Hematopoietic multipotent progenitor cell treated with erythropoietin and hydrocortisone succinate and interleukin-3 and kit ligand, for 4 days (in vitro differentiated cells): ENCODE data around the gene BEST4.
"Not testable (repeated sequence)": the region's sequence is repeated elsewhere in the genome, so short reads cannot be mapped to it uniquely, and the experiment has no call there.

Experiments
- DNase-seq: peaks from one replicate; pipeline ENCODE4 v3.0.0-alpha.2; 2015

Gene BEST4

GRCh38 chr1:44788120-44788860 is at the start of gene BEST4:
Gene BEST4 (minus strand): TSS chr1:44788170. CDS start chr1:44787705, 465 bp downstream.
- no peak for DNase-seq

DNA sequence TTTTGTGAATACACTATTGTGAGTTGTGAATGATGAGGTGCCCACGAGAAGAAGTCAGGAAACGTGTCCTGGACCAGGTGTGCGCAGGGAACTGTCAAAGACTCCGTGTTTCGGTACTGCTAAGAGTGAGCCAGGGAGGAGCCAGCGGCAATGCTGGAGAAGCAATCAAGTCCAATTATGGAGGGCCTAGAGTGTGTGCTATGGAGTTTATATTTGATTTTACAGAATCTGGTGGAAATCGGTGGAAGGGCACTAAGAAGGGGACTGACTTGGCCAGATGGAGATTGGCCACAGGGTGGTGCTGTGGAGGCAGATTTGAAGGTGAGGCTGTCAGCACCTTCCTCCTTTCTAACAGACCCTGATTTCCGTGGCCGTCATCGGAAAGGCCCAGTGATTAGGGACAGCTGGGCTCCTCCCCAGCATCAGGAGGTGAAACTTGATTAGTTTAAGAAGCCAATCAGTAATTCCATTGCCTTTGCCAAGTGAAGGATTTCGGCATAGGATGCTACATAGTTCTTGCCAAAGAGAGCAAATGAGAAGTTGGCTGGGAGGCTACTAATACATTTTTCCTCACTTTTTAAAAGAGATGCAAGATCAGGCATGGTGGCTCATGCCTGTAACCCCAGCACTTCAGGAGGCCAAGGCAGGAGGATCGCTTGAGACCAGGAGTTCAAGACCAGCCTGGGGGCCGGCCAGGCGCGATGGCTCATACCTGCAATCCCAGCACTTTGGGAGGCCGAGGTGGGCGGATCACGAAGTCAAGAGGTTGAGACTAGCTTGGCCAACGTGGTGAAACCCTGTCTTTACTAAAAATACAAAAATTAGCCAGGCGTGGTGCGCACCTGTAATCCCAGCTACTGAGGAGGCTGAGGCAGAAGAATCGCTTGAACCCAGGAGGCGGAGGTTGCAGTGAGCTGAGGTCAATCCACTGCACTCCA is 48.0 kb upstream of the BEST4 start:
- DNase-seq = peak; percentile 94

- DNase-seq = peak; percentile 49
These were observed 46.4 kb upstream of the BEST4 start for GRCh38 chr1:44834328-44834727.

- DNase-seq = peak; percentile 75
These were observed 44.2 kb upstream of the BEST4 start for GRCh38 chr1:44832056-44832705.

- peak; percentile 47 for DNase-seq
These were observed 43.5 kb upstream of the BEST4 start for GRCh38 chr1:44831516-44831915.

DNA sequence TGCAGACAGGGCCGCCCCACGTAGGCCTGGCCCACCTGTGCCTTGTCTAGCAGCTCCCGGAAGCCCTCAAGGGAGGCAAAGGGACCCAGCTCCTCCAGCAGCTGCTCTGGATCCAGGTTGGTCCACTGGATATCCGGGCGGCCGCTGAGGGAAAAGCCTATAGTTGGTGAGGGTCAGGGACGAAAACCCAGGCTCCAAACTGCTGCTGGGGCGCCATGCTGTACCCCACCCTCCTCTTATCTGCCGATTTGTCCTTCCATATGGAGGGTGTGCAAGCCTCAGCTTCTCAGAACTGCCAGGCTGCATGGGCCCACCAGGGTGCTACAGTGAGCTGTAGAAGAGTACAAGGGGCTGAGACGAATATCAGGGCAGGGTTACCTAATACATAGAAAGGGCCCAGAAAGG is 42.9 kb upstream of the BEST4 start:
- DNase-seq = peak; percentile 95

DNA sequence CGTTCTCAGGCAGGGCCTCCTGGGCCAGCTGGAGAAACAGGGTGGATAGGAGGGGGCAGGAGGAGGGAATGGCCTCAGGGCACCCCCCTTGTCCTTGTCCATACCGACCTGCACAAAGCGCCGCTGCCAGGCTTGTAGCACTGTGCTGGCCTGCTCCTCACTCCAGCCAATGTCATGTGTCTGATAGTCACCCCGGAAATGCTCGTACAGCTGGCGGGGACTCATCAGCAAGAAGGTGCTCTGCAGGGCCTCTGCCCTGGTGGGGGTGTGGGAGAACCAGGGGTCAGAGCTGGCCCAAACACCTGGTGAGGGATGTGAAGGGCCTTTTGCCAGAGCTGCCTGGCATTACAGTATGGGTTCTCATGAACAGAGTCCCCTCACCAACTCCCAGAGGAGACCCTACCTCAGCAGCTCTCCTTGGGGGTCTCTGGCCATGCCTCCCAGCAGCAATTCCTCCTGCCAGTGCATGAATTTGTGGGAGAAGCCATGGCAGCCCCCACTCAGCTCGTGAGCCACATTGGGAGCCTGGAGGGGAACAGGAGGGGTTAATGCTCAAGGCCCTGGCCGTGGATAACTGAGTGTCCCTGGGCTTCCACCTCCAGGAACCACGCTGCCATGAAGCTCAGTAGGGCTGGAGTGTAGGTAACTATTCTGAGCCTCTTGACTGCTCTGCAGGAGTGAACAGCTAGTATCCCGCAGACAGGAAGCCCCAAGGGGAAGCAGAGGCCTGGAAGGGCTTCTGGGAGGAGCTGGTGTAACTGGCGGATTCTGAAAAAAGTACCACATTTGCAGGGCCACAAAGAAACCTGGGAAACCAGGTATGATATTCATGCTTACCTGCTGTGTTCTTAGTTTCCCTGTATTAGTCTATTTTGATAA is 41.8 kb upstream of the BEST4 start:
- DNase-seq = no peak

DNA sequence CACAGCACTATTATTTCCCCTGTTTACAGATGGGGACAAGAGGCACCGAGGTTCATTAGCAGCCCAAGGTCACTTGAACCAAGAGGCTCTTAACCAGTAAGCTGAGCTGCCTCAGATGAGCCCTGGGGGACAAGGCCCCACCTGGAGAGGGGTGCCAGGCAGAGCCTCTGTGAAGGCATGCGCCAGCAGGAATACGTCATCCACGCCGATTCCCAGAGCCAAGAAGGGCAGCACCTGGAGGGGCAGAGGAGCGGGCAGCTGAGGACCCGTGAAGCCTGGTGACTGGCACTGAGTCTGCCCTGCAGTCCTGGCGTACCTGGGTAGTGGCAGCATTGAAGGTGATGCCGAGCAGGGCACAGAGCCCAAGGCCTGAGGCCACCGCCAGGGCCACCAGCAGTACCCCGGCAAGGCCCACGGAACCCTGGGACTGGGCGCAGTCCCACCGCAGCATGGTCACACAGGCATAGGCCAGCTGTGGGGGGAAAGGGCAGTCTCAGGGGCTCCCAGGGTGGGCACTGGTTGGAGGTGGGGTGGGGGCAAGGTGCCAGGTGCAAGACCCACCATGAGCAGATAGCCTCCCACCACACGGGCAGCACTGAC is 41.0 kb upstream of the BEST4 start:
- DNase-seq = no peak

DNA sequence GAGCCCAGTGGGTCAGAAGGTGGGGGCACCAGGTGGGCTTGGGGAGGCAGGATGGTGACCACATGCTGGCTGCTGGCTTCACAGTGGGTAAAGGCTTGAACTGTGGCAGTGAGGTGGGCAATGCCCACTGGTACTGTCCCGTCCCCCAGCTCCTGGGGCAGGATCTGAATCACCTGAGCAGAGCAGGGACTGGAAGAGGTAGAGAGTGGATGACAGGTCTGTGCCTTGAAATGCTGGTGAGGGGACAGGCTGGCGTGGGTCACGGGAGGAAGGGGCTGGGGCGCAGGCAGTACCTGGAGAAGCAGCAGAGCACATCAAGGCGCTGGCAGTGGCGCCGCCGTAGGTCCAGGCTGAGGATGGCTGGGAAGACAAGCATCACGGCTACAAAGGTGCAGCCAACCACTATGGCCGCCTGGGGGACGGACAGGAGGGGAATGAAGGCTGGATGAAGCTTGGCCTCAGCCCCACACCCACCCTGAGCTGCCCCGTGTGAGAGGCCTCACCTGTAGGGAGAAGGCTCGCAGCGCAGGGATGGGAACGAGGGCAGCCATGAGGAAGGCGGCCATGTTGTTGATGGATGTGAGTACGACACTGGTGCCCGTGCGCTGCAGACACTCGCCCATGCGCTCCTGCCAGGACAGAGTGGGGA is 40.2 kb upstream of the BEST4 start:
- no peak for DNase-seq

DNA sequence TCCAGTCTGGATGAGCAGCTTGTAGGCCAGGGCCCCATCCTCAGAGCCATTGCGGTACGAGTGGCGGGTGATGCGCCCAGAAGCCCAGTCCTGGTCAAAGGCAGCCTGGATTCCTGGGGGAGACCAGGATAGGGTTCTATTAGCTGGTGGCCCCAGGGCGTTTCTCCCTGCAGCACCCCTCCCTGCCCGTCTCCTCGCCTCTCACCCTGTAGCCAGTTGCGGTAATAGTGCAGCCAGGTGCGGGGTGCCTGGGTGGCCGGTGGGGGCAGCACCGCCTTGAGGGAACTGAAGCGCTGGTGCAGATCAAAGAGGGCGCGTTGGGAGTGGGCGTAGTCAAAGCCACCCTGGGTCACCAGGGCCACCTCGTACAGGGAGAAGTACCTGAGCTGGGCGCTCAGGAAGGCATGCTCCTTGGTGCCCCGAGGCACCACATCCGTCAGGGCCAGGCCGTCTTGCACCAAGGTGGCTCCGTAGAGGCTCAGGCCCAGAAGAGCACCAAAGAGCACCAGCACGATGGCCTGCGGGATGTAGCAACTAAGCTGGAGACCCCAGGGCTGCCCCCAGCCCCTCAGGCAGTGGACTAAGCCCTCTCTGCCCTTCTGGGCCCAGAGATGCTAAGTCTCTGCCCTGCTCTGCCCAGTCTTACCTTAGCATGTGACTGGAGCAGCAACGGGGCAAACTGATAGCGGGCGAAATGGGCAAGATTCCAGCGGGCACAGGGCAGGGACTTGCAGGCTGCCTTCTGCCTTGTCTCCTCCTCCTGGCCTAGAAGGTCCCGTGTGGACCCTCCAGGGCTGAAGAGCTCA is 39.4 kb upstream of the BEST4 start:
- DNase-seq = peak; percentile 50

GRCh38 chr1:44826375-44827196 is 38.6 kb upstream of the BEST4 start:
- DNase-seq = peak; percentile 85

DNA sequence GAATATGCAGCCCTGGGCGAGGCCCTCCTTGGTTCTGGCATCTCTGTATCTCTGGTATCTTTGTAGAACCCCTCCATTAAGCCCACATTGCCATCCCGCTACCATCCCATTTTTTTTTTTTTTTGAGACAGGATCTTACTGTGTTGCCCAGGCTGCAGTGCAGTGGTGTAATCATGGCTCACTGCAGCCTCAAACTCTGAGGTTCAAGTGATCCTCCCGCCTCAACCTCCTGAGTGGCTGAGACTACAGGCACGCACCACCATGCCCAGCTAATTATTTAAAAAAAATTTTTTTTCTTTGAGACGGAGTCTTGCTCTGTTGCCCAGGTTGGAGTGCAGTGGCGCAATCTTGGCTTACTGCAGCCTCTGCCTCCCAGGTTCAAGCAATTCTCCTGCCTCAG is 36.4 kb upstream of the BEST4 start:
- not testable (repeated sequence) for DNase-seq

DNA sequence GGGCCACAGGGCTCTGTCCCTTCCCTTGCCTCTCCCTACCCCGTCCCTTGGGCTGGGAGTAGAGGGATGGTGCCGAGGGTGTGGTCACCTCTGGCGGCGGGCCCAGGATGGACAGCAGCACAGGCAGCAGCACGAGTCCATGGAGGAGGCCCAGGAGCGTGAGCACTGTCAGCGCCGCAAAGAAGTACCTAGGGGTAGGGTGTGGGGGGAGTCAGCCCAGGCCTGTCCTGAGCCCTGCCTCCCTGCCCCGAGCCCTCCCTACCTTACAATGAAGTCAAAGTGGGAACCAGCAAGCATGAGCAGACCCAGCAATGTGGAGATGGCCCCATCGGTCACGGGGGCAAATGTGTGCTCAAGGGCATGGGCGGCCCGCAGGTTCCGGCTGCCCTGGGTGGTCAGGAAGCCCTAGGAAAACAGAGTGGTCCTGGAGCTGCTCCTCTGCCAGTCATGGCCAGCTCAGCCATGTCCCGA is 35.0 kb upstream of the BEST4 start:
- no peak for DNase-seq

GRCh38 chr1:44822131-44822701 is 34.2 kb upstream of the BEST4 start:
- no peak for DNase-seq

DNA sequence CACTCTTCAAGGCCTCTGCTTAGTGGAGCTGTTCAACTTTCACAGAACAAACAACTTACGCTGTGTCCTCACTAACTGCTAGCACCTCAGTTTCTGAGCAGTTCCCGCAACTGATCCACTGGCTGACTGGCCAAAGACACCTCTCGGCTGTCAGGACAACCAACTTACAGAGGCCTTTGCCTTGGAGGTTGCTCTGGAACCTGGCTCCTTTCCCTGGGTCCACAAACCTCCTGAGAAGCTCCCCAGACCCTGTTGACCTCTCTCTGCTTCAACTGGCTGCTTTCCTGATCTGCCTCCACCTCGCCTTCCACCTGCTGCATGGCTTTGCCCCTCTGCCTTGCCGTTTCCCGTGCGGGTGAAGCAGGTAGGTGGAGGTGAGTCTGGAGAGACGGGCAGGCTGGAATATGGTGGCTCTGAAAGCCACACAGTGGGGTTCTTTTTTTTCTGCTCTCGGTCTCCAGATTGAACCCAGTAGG is 33.3 kb upstream of the BEST4 start:
- no peak for DNase-seq

DNA sequence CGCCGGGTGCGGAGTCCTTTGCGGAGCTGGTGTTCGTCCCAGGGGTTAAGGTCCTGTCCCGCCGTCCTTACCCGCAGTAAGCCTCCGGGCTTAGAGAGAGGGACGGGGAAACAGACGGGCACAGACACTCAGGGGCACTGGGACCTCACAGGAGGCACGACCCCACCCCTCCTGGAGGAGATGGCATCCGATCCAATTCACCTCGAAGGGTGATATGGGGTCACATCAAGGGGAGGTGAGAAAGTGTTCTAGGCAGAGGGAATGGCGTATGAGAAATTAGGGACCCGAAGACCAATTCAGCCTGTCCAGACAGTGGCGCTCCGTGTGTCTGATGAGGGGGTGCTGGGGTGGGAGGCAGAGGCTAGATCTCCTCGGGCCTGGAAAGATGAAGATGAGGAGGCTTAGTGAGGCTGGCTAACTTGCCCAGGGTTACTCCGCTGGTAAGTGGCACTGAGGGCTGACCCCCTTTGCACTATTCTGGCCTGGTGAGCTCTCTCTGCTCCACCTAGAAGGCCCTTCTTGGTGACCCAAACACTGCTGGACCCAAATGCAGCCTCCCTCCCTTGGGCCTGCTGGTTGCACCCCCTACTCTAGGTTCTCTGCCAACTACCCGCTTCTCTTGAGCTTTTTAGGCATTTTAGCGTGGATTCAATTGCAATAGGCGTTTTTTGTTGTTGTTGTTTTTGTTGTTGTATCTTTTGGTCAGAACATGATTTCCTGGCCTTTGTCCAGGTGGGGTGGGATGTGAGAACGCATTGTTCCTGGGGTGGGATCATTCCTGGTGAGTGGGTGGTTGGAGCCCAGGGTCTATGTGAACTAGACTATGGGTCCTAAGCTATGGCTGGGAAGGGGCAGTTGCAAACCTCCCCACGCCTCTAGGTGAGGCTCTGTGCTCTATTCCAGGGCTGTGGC is 32.6 kb upstream of the BEST4 start:
- no peak for DNase-seq

- peak; percentile 98 for DNase-seq
These were observed 31.8 kb upstream of the BEST4 start for GRCh38 chr1:44819608-44820327.
